ENCODE data around the gene TWF2.

GRCh38 chr3:52277972-52278509 is 39.1 kb upstream of the TWF2 start:
- no peak for TF ChIP-seq POLR2A (IDR thresholded peaks at IDR 0.05; ENCODE audit: extremely low read depth, insufficient read length)
- TF ChIP-seq CTCF (IDR thresholded peaks at IDR 0.05; ENCODE audit: low read depth, low read length): no peak
- TF ChIP-seq, protein P1, sequence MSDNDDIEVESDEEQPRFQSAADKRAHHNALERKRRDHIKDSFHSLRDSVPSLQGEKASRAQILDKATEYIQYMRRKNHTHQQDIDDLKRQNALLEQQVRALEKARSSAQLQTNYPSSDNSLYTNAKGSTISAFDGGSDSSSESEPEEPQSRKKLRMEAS (IDR thresholded peaks at IDR 0.05; ENCODE audit: low read depth, low read length): no peak
- TF ChIP-seq MYC (IDR thresholded peaks at IDR 0.05; ENCODE audit: low read depth, low read length): no peak

All from NB4 (cell line).